GM12891 (cell line): ENCODE data around the gene ANO3.

Experiments
- DNase-seq: peaks from one replicate; pipeline ENCODE4 v3.0.0; 2011; ENCODE audit warnings: low spot score; ENCODE audit not compliant: insufficient read length
- FAIRE-seq: peaks from 2 replicates; lab custom pipeline; 2011; peaks lifted over from hg19 to GRCh38; lab: Jason Lieb, UNC
- PAX5 ChIP-seq: IDR thresholded peaks from 2 replicates; pipeline ENCODE4 v1.6.1; 2011; ENCODE audit warnings: low read length, moderate library complexity, mild to moderate bottlenecking; ENCODE audit not compliant: insufficient read depth, severe bottlenecking
- POLR2A ChIP-seq: IDR thresholded peaks from 2 replicates; pipeline ENCODE4 v1.6.1; 2011; ENCODE audit warnings: low read depth, low read length, control low read depth
- POLR2AphosphoS5 ChIP-seq: IDR thresholded peaks from 2 replicates; pipeline ENCODE4 v1.6.1; 2011; ENCODE audit warnings: low read depth, low read length, control low read depth
- POU2F2 ChIP-seq: IDR thresholded peaks from 2 replicates; pipeline ENCODE4 v1.6.1; 2011; ENCODE audit warnings: low read depth, mild to moderate bottlenecking, control low read depth, low read length, moderate library complexity
- SPI1 ChIP-seq: IDR thresholded peaks from 2 replicates; pipeline ENCODE4 v1.6.1; 2011; ENCODE audit warnings: low read depth, low read length, control low read depth
- TAF1 ChIP-seq: IDR thresholded peaks from 2 replicates; pipeline ENCODE4 v1.6.1; 2011; ENCODE audit warnings: low read depth, low read length, control low read depth

Gene ANO3

DNA sequence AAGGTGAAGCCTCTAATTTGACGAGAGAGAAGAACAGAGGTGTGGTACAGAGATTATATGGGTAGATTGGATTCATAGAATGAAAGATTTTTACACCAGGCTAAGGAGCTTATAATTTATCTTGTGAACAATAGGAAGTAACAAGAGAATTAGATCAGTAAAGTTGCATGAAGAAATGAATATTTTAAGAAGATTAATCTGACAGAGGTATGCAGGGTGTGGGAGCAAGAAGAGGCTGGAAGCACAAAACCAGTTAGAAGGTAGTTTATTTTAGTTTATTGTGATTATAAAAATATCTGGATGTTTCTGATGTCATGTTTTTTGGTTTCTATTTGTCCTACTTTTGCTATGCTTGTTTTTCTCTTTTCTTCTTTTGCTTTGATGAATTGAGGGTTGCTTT is 374.3 kb downstream of the ANO3 start:
- FAIRE-seq: no peak
- TF ChIP-seq PAX5 (no peak), POLR2AphosphoS5 (no peak), TAF1 (no peak), POLR2A (no peak), POU2F2 (no peak), SPI1 (no peak)

DNA sequence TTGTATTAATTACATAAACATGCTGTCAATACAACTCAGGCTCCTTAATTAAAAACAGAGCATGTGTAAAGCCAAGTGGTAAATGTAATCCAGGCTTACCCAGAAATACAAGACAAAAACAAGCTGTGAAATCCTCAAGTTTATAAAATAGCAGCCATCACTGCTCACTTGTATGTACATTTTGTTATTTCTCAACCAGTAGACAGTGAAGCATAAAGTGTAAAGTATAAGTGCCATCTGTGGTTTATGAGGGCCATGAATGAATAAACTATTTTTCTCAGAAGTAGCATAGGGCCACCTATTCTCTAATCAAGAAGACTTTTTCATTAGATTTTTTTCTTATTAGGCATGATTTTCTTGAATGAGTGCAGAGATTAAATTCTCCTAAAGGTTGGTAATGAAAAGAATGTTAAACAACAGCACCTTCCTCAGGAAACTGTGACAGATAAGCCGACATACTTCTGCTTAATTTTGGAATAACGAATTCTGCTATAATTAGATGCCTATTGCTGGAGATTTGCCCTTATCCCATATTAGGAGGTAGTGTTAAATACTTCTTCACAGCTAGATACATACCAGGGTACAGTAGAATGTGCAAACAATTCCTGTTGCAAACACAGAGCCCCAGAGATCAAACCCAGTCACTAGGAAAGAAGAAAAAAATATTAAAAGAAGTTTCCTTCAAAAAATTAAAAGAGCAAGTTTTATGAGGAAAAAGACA is 377.0 kb downstream of the ANO3 start:
- FAIRE-seq (no peak), DNase-seq (no peak)
- TF ChIP-seq POLR2A (no peak), POU2F2 (no peak), PAX5 (no peak), POLR2AphosphoS5 (no peak), TAF1 (no peak), SPI1 (no peak)

More for the DNA sequence above, 374.3 kb downstream of the ANO3 start:
- DNase-seq: no peak

DNA sequence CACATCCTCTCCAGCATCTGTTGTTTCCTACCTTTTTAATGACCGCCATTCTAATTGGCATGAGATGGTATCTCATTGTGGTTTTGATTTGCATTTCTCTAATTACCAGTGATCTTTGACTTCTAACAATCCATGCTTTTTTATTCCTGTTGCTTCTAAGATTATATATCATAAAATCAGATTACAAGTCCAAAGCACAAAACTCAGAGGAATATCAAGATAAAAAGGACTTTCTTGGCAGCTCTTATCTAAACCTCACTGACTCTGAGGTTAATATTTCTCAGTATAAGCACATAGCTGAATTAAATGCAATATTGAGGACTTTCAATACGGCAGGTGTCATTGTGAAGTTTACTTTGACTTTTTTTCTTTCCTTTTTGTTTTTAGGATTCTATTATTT is 378.6 kb downstream of the ANO3 start:
- DNase-seq: no peak
- no peak for FAIRE-seq
- no peak for TF ChIP-seq SPI1
- TF ChIP-seq TAF1: no peak
- no peak for TF ChIP-seq POLR2AphosphoS5
- no peak for TF ChIP-seq PAX5
- no peak for TF ChIP-seq POU2F2
- TF ChIP-seq POLR2A: no peak

DNA sequence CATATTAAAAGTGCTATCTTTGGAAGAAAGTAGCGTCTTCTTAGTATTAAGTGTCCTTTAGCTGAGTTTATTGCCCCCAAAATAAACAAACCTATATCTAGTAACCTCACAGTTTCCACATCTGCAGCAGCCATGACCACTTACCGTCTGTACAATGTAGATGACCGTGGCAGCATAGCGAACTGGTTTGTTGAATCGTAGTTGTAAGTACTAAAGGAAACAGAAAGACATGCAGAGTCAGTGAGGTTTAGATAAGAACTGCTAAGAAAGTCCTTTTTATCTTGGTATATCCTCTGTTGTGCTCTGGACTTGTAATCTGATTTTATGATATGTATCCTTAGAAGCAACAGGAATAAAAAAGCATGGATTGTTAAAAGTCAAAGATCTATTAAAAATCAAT is 380.6 kb downstream of the ANO3 start:
- TF ChIP-seq PAX5: no peak
- TF ChIP-seq POLR2A: no peak
- TF ChIP-seq TAF1: no peak
- TF ChIP-seq SPI1: no peak
- DNase-seq (no peak), FAIRE-seq (no peak)
